ENCODE results near the gene SLC5A10.
"Not testable (repeated sequence)": the region's sequence is repeated elsewhere in the genome, so short reads cannot be mapped to it uniquely, and the experiment has no call there.

The SLC5A10 gene

DNA sequence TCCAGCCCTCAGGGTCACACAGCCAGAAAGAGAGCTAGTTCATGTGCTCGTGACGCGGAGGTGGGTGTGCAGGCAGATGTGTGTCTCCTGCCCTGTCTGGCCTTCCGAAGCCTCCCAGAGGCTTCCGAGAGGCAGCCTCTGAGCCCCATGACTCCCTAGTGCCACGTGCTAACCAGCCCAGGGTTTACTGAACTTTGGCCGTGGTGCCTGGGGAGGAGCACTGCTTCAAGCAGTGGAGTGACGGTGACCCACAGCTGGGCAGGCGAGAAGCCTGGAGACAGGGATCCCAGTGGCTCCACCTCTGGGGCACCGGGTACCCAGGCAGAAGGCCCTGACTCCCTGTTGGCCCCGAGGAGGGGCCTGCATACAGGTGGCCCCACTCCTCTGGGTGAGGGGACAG is 76.7 kb downstream of the SLC5A10 start:
- not testable (repeated sequence) for H2BK15ac ChIP-seq (ENCODE audit: low read length); H2AFZ ChIP-seq (ENCODE audit: low read length); H3K79me1 ChIP-seq (ENCODE audit: low read depth, low read length); H3K4me2 ChIP-seq (ENCODE audit: insufficient read depth, low read length, poor library complexity, severe bottlenecking); H3K14ac ChIP-seq (ENCODE audit: low read length); H3K27me3 ChIP-seq (ENCODE audit: control insufficient read depth in 3 of 3, insufficient read depth in 3 of 3, low read depth in 1 of 3, low read length in 3 of 3); H2BK12ac ChIP-seq (ENCODE audit: low read length); H3K36me3 ChIP-seq (replicated peaks in 1 of 2; ENCODE audit: control insufficient read depth in 2 of 2, insufficient read depth in 2 of 2, low read length in 2 of 2); DNase-seq (ENCODE audit: low spot score); H3K27ac ChIP-seq (replicated peaks; ENCODE audit: low read length); H4K91ac ChIP-seq (ENCODE audit: low read depth, low read length, poor library complexity); H3K9ac ChIP-seq (ENCODE audit: low read depth, low read length, poor library complexity); H2BK120ac ChIP-seq (ENCODE audit: low read depth, low read length); H4K8ac ChIP-seq (ENCODE audit: low read depth, low read length); H3K23ac ChIP-seq (ENCODE audit: low read depth, low read length, poor library complexity); H3K4me3 ChIP-seq (ENCODE audit: low read length in 2 of 2); H3K4me1 ChIP-seq (ENCODE audit: control insufficient read depth in 2 of 2, insufficient read depth in 1 of 2, low read depth in 1 of 2, low read length in 2 of 2); H3K4ac ChIP-seq (ENCODE audit: low read length); H2BK5ac ChIP-seq (ENCODE audit: low read length); H3K9me3 ChIP-seq (replicated peaks in 1 of 2; ENCODE audit: control insufficient read depth in 2 of 2, insufficient read depth in 1 of 2, low read depth in 1 of 2, low read length in 2 of 2); H2AK5ac ChIP-seq (ENCODE audit: low read depth, low read length); H3K18ac ChIP-seq (ENCODE audit: low read length)
- WGBS, 2 donors (ENCODE audit: extremely low coverage in 2 of 2, insufficient read length in 2 of 2, insufficient replicate concordance in 1 of 2), result no CpG with 5 or more reads among the region's 11 CpGs

- H3K36me3 ChIP-seq (replicated peaks in 1 of 2; ENCODE audit: control insufficient read depth in 2 of 2, insufficient read depth in 2 of 2, low read length in 2 of 2); DNase-seq (ENCODE audit: low spot score); H3K4me1 ChIP-seq (ENCODE audit: control insufficient read depth in 2 of 2, insufficient read depth in 1 of 2, low read depth in 1 of 2, low read length in 2 of 2); H3K9me3 ChIP-seq (replicated peaks in 1 of 2; ENCODE audit: control insufficient read depth in 2 of 2, insufficient read depth in 1 of 2, low read depth in 1 of 2, low read length in 2 of 2); H3K27me3 ChIP-seq (ENCODE audit: control insufficient read depth in 3 of 3, insufficient read depth in 3 of 3, low read depth in 1 of 3, low read length in 3 of 3); H2BK120ac ChIP-seq (ENCODE audit: low read depth, low read length); H3K14ac ChIP-seq (ENCODE audit: low read length); H3K9ac ChIP-seq (ENCODE audit: low read depth, low read length, poor library complexity); H3K4ac ChIP-seq (ENCODE audit: low read length); H2BK5ac ChIP-seq (ENCODE audit: low read length); H4K8ac ChIP-seq (ENCODE audit: low read depth, low read length); H2BK15ac ChIP-seq (ENCODE audit: low read length); H4K91ac ChIP-seq (ENCODE audit: low read depth, low read length, poor library complexity); H3K18ac ChIP-seq (ENCODE audit: low read length); H3K79me1 ChIP-seq (ENCODE audit: low read depth, low read length); H2AK5ac ChIP-seq (ENCODE audit: low read depth, low read length); H2AFZ ChIP-seq (ENCODE audit: low read length); H3K4me3 ChIP-seq (ENCODE audit: low read length in 2 of 2); H3K4me2 ChIP-seq (ENCODE audit: insufficient read depth, low read length, poor library complexity, severe bottlenecking); H2BK12ac ChIP-seq (ENCODE audit: low read length); H3K23ac ChIP-seq (ENCODE audit: low read depth, low read length, poor library complexity); H3K27ac ChIP-seq (replicated peaks; ENCODE audit: low read length): not testable (repeated sequence)
- no CpG with 5 or more reads among the region's 5 CpGs for whole genome bisulfite sequencing, 2 donors (ENCODE audit: extremely low coverage in 2 of 2, insufficient read length in 2 of 2, insufficient replicate concordance in 1 of 2)
These were observed 77.8 kb downstream of the SLC5A10 start for GRCh38 chr17:19029740-19030139.

GRCh38 chr17:19030771-19031449 is 78.9 kb downstream of the SLC5A10 start:
- H3K4me3 ChIP-seq (ENCODE audit: low read length in 2 of 2); H3K9me3 ChIP-seq (replicated peaks in 1 of 2; ENCODE audit: control insufficient read depth in 2 of 2, insufficient read depth in 1 of 2, low read depth in 1 of 2, low read length in 2 of 2); H3K18ac ChIP-seq (ENCODE audit: low read length); H2AK5ac ChIP-seq (ENCODE audit: low read depth, low read length); H3K4ac ChIP-seq (ENCODE audit: low read length); H3K36me3 ChIP-seq (replicated peaks in 1 of 2; ENCODE audit: control insufficient read depth in 2 of 2, insufficient read depth in 2 of 2, low read length in 2 of 2); H3K79me1 ChIP-seq (ENCODE audit: low read depth, low read length); H3K4me2 ChIP-seq (ENCODE audit: insufficient read depth, low read length, poor library complexity, severe bottlenecking); H4K8ac ChIP-seq (ENCODE audit: low read depth, low read length); H4K91ac ChIP-seq (ENCODE audit: low read depth, low read length, poor library complexity); H2BK5ac ChIP-seq (ENCODE audit: low read length); H2BK12ac ChIP-seq (ENCODE audit: low read length); H2BK15ac ChIP-seq (ENCODE audit: low read length); H3K4me1 ChIP-seq (ENCODE audit: control insufficient read depth in 2 of 2, insufficient read depth in 1 of 2, low read depth in 1 of 2, low read length in 2 of 2); H3K23ac ChIP-seq (ENCODE audit: low read depth, low read length, poor library complexity); H3K27ac ChIP-seq (replicated peaks; ENCODE audit: low read length); H3K14ac ChIP-seq (ENCODE audit: low read length); H2BK120ac ChIP-seq (ENCODE audit: low read depth, low read length); H2AFZ ChIP-seq (ENCODE audit: low read length); H3K27me3 ChIP-seq (ENCODE audit: control insufficient read depth in 3 of 3, insufficient read depth in 3 of 3, low read depth in 1 of 3, low read length in 3 of 3); H3K9ac ChIP-seq (ENCODE audit: low read depth, low read length, poor library complexity); DNase-seq (ENCODE audit: low spot score): not testable (repeated sequence)
- no CpG with 5 or more reads among the region's 5 CpGs for WGBS, 2 donors (ENCODE audit: extremely low coverage in 2 of 2, insufficient read length in 2 of 2, insufficient replicate concordance in 1 of 2)

DNA sequence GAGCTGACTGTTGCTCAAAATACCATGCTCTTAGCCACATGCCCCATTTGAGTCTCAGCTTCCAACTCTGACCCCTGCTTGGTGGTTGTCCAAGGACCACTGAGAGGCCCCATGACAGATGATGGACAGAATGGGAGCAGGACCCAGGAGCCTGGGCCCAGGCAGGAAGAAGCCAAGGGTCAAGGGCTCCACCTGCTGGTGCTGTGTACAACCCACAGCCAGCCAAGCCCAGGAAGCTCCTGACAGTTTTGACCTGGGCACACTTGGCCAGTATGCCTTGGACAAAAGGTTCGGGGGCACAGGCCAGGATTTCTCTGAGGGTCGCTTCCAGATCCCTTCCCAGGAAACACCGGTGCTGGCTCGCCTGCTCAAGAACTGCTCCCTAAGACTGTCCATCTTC is 79.8 kb downstream of the SLC5A10 start:
- H3K4ac ChIP-seq (ENCODE audit: low read length); H3K23ac ChIP-seq (ENCODE audit: low read depth, low read length, poor library complexity); H3K36me3 ChIP-seq (replicated peaks in 1 of 2; ENCODE audit: control insufficient read depth in 2 of 2, insufficient read depth in 2 of 2, low read length in 2 of 2); DNase-seq (ENCODE audit: low spot score); H3K27me3 ChIP-seq (ENCODE audit: control insufficient read depth in 3 of 3, insufficient read depth in 3 of 3, low read depth in 1 of 3, low read length in 3 of 3); H4K91ac ChIP-seq (ENCODE audit: low read depth, low read length, poor library complexity); H4K8ac ChIP-seq (ENCODE audit: low read depth, low read length); H3K18ac ChIP-seq (ENCODE audit: low read length); H3K4me2 ChIP-seq (ENCODE audit: insufficient read depth, low read length, poor library complexity, severe bottlenecking); H3K79me1 ChIP-seq (ENCODE audit: low read depth, low read length); H2AK5ac ChIP-seq (ENCODE audit: low read depth, low read length); H3K4me3 ChIP-seq (ENCODE audit: low read length in 2 of 2); H2BK15ac ChIP-seq (ENCODE audit: low read length); H3K9ac ChIP-seq (ENCODE audit: low read depth, low read length, poor library complexity); H2AFZ ChIP-seq (ENCODE audit: low read length); H3K4me1 ChIP-seq (ENCODE audit: control insufficient read depth in 2 of 2, insufficient read depth in 1 of 2, low read depth in 1 of 2, low read length in 2 of 2); H2BK5ac ChIP-seq (ENCODE audit: low read length); H3K9me3 ChIP-seq (replicated peaks in 1 of 2; ENCODE audit: control insufficient read depth in 2 of 2, insufficient read depth in 1 of 2, low read depth in 1 of 2, low read length in 2 of 2); H2BK120ac ChIP-seq (ENCODE audit: low read depth, low read length); H2BK12ac ChIP-seq (ENCODE audit: low read length); H3K27ac ChIP-seq (replicated peaks; ENCODE audit: low read length); H3K14ac ChIP-seq (ENCODE audit: low read length): not testable (repeated sequence)
- WGBS, 2 donors (ENCODE audit: extremely low coverage in 2 of 2, insufficient read length in 2 of 2, insufficient replicate concordance in 1 of 2), result no CpG with 5 or more reads among the region's 4 CpGs

Data from neuronal stem cell (in vitro differentiated cells).